Epithelial cell of prostate (primary cell): ENCODE results near the gene PGBD5.

ENCODE experiments used
- DNase-seq: peaks from one replicate; pipeline ENCODE4 v3.0.0-alpha.2; 2011; ENCODE audit warnings: low read depth, low spot score
- H3K27ac ChIP-seq: fragments of 450-650 bp; 2 replicates; pipeline ENCODE4 v1.5.1; 2017; ENCODE audit warnings: mild to moderate bottlenecking

Gene PGBD5

DNA sequence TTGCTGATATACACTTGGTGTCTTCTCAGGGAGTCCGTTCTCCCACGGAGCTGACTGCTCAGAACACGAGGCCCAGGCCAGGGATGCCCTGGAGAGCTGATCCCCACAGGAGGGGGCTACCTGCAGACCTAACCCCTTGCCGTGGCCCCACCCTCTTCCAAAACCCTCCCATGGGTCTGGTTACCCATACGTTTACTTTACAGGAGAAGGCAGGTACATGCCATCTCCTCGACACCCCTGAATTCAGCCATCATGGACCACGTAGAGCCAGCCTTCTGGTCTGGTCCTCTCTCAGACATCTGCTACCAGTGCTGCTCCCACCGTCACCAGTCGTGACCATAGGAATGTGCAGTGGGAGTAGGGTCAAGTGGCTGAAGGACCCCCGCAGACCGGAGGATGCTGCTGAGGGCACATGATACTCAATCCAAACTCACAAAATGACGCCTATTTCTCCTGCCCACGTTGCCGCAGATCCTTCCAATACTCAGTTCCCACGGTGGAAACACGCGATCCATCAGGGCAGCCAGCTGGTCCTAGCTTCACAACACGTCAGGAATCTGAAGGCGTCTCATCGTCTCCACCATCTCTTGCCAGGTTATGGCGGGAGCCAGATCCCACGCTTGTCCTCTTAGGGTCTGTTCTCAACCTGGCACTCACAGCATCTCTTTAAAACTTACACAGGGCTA is 26.7 kb downstream of the PGBD5 start:
- no peak overlapping the region for H3K27ac ChIP-seq
- DNase-seq, result no peak

- DNase-seq, result no peak
- no peak overlapping the region for H3K27ac ChIP-seq
Observed at GRCh38 chr1:230398856-230399255, 27.3 kb downstream of the PGBD5 start.

GRCh38 chr1:230396966-230397365 is 29.2 kb downstream of the PGBD5 start:
- no peak overlapping the region for H3K27ac ChIP-seq
- no peak for DNase-seq

DNA sequence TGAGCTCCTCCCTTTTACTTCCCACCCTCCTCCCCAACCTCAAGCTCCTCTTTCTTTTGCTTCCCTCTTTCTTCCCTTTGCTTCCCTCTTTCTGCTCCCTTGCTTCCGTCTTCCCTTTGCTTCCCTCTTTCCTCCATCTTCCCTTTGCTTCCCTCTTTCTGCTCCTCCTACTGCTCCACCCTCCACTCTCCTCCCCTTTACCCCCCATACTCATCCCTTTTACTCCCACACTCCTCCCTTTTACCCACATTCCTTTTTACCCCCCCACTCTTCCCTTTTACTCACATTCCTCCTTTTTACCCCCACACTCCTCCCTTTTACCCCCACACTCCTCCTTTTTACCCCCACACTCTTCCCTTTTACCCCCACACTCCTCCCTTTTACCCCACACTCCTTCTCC is 30.2 kb downstream of the PGBD5 start:
- DNase-seq, result no peak
- no peak overlapping the region for H3K27ac ChIP-seq

GRCh38 chr1:230394741-230395140 is 31.4 kb downstream of the PGBD5 start:
- DNase-seq, result no peak
- no peak overlapping the region for H3K27ac ChIP-seq

- DNase-seq, result no peak
- no peak overlapping the region for H3K27ac ChIP-seq
Observed at GRCh38 chr1:230394134-230394533, 32.0 kb downstream of the PGBD5 start.

- no peak overlapping the region for H3K27ac ChIP-seq
- no peak for DNase-seq
Observed at GRCh38 chr1:230393722-230394121, 32.4 kb downstream of the PGBD5 start.

DNA sequence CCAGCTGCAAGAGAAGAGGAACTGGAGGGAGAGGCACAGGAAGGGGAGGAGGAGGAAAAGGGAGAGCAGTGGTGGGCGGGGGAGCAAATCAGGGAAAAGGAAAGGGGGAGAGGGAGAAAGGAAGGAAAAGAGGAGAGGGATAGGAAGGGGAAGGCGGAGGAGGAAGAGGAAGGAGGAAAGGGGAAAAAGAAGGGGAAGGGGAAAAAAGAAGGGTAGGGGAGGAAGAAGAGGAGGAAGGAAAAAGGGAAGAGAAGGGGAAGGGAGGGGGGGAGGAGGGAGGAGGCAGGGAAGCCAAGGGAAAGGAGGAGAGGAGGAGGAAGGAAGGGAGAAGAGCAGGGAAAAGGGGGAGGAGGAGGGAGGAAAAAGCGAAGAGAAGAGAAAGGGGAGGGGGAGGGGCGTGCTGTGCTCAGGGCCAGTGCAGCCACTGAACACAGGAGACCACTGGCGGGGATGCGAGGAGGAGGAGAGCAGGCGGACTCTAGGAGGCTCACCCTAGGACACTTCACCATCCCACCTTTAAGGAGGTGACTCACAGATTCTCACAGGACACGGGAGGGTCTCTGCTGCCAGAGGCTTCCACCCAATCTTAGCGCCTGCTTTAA is 33.1 kb downstream of the PGBD5 start:
- no peak overlapping the region for H3K27ac ChIP-seq
- no peak for DNase-seq

DNA sequence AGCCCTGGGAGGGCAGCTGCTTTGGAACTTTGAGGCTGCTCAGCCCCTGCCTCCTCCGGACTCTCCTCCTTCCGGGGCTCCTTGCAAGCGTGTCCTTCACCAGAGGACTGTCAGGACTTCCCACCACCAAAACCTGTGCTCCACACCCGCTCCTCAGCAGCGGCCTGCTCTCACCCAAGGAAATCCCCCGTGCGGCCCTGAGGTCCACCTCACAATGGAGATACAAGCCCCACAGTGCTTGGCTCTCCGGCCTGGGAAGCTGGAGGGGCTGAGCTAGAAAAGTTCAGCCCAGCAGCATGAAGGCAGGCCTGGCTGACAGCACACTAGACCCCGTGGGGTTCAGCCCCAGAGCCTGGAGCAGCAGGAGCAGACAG is 33.6 kb downstream of the PGBD5 start:
- H3K27ac ChIP-seq, result no peak overlapping the region
- DNase-seq, result no peak

GRCh38 chr1:230391776-230392535 is 34.2 kb downstream of the PGBD5 start:
- no peak for DNase-seq
- no peak overlapping the region for H3K27ac ChIP-seq

DNA sequence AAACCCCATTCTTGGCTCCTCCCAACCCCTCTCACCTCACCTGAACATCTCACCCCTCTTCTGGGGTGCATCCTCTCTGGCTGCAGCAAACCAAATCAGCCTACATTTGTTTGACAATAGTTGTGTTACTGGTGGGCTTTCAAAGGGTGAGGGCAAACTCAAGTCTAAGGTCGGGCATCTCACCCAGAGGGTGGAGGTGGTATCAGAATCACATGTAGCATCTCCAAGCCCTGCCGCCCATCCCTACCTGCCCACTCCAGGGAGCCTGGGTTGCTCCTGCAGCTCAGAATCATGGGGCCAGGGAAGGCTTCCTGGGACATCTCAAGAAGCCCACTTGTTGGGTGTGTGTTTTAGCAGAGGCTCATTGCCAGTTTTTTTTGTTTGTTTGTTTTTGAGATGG is 35.8 kb downstream of the PGBD5 start:
- DNase-seq, result no peak
- no peak overlapping the region for H3K27ac ChIP-seq

GRCh38 chr1:230387876-230388275 is 38.3 kb downstream of the PGBD5 start:
- no peak overlapping the region for H3K27ac ChIP-seq
- DNase-seq, result no peak

DNA sequence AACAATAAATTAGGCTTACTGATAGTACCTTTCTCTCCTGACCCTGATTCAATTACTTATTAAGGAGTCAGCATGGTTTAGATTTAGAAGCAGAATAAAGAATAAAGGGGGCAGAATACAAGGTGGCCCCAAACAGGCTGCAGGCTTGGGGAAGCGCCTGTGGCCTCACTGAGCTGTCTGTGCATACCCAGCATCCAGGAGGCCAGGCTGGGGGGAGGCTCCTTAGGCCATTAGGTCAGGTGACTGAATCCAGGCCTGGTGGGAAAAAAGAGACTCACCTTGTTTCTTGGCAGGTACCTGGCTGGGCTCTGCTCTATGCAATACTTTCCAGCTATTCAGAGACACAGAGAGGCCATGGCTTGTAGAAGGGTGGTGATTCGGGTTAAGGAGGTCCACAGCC is 38.8 kb downstream of the PGBD5 start:
- no peak overlapping the region for H3K27ac ChIP-seq
- DNase-seq, result no peak

DNA sequence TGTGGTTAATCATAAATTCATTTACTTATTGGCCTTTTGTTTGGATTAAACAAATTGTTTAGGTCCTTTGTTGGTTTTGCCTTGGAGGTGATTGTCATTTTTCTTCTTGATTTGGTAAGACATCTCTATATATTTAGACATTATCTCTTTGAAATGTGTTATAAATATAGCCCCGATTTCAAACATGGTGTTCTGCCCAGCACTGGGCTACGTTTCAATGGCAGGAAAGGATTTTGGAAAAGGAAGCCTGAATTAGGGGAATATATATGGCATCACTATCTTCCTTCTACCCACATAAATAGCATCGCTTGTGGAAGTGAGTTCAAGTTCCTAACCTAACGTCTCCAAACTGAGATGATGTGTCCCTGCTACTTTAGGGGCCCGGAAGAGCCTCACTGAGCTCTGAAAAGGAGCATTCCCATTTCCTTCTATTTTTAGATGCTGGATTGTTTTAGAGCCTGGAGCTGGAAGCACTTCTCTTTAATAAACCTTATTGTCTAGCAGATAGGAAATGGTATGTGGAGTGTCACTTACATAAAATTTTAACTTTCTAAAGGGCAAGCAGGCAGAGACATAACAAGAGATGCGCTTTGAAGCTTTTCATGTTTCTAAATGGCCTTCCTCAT is 39.4 kb downstream of the PGBD5 start:
- H3K27ac ChIP-seq, result no peak overlapping the region
- DNase-seq, result no peak

DNA sequence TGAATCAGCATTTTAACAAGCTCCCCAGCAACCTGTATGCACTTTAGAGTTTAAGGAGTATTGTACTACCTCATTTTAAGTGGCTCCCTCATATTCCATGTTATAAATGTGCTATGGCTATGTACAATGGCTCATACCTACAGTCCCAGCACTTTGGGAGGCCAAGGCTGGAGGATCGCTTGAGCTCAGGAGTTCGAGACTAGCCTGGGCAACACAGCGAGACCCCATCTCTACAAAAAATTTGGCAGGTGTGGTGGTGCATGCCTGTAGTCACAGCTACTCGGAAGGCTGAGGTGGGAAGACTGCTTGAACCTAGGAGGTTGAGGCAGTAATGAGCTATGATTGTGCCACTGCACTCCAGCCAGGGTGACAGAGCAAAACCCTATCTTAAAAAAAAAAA is 40.2 kb downstream of the PGBD5 start:
- no peak for DNase-seq
- no peak overlapping the region for H3K27ac ChIP-seq

DNA sequence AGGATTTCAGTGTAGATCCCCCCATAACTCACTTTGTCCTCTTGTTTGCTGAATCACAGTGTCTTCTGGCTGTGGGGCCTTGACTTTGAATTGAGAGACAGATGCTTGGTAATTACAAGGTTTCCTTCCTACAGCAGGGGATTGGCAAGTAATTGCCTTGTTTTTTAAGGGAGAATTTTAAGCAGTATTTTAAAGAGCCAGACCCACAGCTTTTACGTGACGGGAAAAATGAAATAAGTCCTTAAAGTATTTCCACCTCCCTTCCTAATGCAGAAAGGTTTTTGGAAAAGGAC is 41.0 kb downstream of the PGBD5 start:
- H3K27ac ChIP-seq, result no peak overlapping the region

DNA sequence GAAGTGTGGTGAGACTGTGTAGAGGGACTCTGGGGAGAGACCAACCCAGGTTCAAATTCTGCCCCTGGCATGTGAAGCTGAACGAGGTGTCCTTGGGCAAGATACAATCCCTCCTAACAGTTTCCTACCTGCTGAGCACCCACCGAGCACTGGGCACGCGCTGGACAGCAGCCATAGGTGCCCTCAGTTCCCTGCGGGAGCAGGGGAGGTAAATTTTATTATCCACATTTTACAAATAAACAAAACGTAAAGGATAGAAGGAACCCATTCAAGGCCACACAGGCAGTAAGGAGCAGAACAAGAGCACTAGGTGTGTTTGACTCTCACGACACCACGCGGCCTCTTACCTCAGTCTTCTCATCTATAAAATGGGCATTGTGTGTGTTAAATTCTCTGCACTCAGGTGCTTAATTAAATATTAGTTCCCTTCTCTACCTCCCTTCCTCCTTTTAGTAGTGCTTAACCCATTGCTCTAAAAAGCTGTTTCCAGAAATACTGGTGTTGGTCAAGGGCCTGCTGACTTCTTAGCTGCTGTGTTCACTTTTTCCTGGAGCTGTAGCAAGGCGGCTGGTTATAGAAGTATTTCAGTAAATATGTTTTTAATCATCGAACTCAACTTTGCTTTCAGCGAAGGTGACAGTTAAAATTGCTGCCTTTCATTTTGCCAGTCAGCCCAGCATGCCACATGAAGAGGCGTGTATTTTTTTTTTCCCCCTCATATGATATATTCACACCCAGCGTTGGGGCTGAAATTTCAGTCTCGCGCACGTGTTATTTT is 41.6 kb downstream of the PGBD5 start:
- H3K27ac ChIP-seq, result no peak overlapping the region
- no peak for DNase-seq

More for the DNA sequence above, 41.0 kb downstream of the PGBD5 start:
- DNase-seq, result no peak

GRCh38 chr1:230383425-230383824 is 42.7 kb downstream of the PGBD5 start:
- DNase-seq, result no peak
- H3K27ac ChIP-seq, result no peak overlapping the region

DNA sequence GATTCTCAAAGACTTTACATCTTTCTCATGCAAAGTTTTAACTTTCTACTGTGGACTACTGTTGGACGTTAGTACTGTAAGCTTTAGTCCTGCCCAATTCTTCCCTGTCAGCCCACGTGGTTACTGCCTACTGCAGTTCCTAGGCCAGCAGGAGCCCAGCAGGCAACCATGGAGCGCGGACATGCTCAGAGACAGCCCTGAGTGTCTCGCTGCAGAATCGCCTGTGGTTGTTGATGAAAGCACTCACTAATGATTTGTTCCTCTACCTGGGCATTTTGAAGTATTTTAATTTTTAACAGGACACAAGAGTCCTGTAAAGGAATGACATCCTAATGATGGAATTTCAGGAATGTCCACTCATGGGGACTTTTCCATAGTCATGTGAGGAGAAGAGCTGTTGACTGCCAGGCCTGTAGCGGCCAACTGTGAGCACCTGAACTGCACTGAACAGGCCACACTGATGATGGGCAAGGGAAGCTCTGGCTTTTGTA is 44.1 kb downstream of the PGBD5 start:
- no peak for DNase-seq
- H3K27ac ChIP-seq, result no peak overlapping the region

GRCh38 chr1:230381585-230381984 is 44.5 kb downstream of the PGBD5 start:
- DNase-seq, result no peak

More at GRCh38 chr1:230381585-230381984, 44.5 kb downstream of the PGBD5 start:
- no peak overlapping the region for H3K27ac ChIP-seq
